Dermis microvascular lymphatic vessel endothelial cell (primary cell): ENCODE measurements around the gene LACRT. TPM values are rescaled to one million over a fixed set of nuclear protein-coding genes. Genes with fewer than 3 reads are reported as not detected.
A peak's percentile ranks its signal among the peaks of the same experiment; 100 is the strongest.
"Not testable (repeated sequence)": the region's sequence is repeated elsewhere in the genome, so short reads cannot be mapped to it uniquely, and the experiment has no call there.

Source experiments
- DNase-seq, 2 donors: peaks; one replicate each; pipeline versions ENCODE4 v3.0.0 to v3.0.0-alpha.2; 2010; ENCODE audit warnings: low read depth in 2 of 2
- total RNA-seq: library from RNA; depleted of rRNA; stranded (reverse); fragments of >200 nt; gene quantifications from 2 replicates; pipeline ENCODE4 v1.2.1, GENCODE V29; 2014

LACRT gene
- total RNA-seq, 1 donor from 2014 or later: not detected

GRCh38 chr12:54639112-54639511 lies 4.4 kb upstream of the LACRT start:
- not testable (repeated sequence) for DNase-seq

- DNase-seq: no peak
These were observed 2.5 kb downstream of the LACRT start for GRCh38 chr12:54631988-54632728.

GRCh38 chr12:54631551-54631950 lies 3.1 kb downstream of the LACRT start:
- DNase-seq: no peak

- no peak for DNase-seq
These were observed 4.8 kb downstream of the LACRT start for GRCh38 chr12:54629925-54630324.

- DNase-seq: no peak
These were observed 6.4 kb downstream of the LACRT start for GRCh38 chr12:54628186-54628846.

- no peak for DNase-seq
These were observed 7.4 kb downstream of the LACRT start for GRCh38 chr12:54627304-54627703.

- DNase-seq: no peak
These were observed 9.1 kb downstream of the LACRT start for GRCh38 chr12:54625598-54625997.

- no peak for DNase-seq
These were observed 10.1 kb downstream of the LACRT start for GRCh38 chr12:54624315-54625279.

- no peak for DNase-seq
These were observed 12.1 kb downstream of the LACRT start for GRCh38 chr12:54622463-54623183.

GRCh38 chr12:54616933-54617680 lies 17.6 kb downstream of the LACRT start:
- no peak for DNase-seq

- no peak for DNase-seq
These were observed 22.4 kb downstream of the LACRT start for GRCh38 chr12:54612225-54612750.

- no peak for DNase-seq
These were observed 23.0 kb downstream of the LACRT start for GRCh38 chr12:54611715-54612149.

GRCh38 chr12:54608769-54609168 lies 25.9 kb downstream of the LACRT start:
- DNase-seq: no peak

GRCh38 chr12:54608156-54608555 lies 26.5 kb downstream of the LACRT start:
- DNase-seq: no peak

GRCh38 chr12:54606556-54606955 lies 28.1 kb downstream of the LACRT start:
- DNase-seq: no peak

GRCh38 chr12:54605138-54605970 lies 29.3 kb downstream of the LACRT start:
- DNase-seq: no peak

GRCh38 chr12:54604436-54604835 lies 30.3 kb downstream of the LACRT start:
- DNase-seq: no peak

- DNase-seq: no peak
These were observed 30.8 kb downstream of the LACRT start for GRCh38 chr12:54603872-54604271.

GRCh38 chr12:54603173-54603814 lies 31.4 kb downstream of the LACRT start:
- DNase-seq: peak; percentile 45 to 62
